ENCODE measurements around the gene ZNF534. TPM values are rescaled to one million over a fixed set of nuclear protein-coding genes. Genes with fewer than 3 reads are reported as not detected.
"Not testable (repeated sequence)": the region's sequence is repeated elsewhere in the genome, so short reads cannot be mapped to it uniquely, and the experiment has no call there.

Gene ZNF534

DNA sequence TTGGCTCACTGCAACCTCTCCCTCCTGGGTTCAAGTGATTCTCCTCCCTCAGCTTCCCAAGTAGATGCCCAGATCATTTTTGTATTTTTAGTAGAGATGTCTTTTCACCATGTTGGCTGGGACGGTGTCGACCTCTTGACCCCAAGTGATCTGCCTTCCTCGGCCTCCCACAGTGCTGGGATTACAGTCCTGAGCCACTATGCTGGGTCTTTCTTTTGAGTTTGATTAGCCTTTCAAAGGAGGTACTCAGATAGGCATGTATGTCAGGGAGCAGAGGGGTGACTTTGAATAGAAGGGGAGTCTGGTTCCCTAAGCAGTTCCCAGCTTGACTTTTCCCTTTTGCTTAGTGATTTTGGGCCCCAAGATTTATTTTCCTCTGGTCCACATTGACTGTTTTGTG lies 71.5 kb downstream of the ZNF534 start:
- not testable (repeated sequence) for H2AFZ ChIP-seq (ENCODE audit: low read depth, low read length); H2BK5ac ChIP-seq (ENCODE audit: low read depth, low read length, poor library complexity, severe bottlenecking); H3K4me1 ChIP-seq (ENCODE audit: control insufficient read depth, insufficient read depth, low read depth, low read length); H3K4ac ChIP-seq (ENCODE audit: low read depth in 1 of 2, low read length in 2 of 2); H3K27me3 ChIP-seq (ENCODE audit: control insufficient read depth in 1 of 2, insufficient read depth in 1 of 2, low read length in 2 of 2); H2BK120ac ChIP-seq (ENCODE audit: low read depth, low read length); DNase-seq; H4K91ac ChIP-seq (ENCODE audit: low read length); H3K18ac ChIP-seq (ENCODE audit: low read depth in 1 of 2, low read length in 2 of 2); H3K9ac ChIP-seq (ENCODE audit: low read length); H2BK12ac ChIP-seq (ENCODE audit: low read length in 2 of 2); H3K79me1 ChIP-seq (replicated peaks; ENCODE audit: low read length, poor library complexity, severe bottlenecking); H3K14ac ChIP-seq (ENCODE audit: low read length in 2 of 2); H4K8ac ChIP-seq (ENCODE audit: low read length); H3K27ac ChIP-seq (ENCODE audit: low read length, poor library complexity, severe bottlenecking); H3K23ac ChIP-seq (ENCODE audit: low read length in 2 of 2); H2BK15ac ChIP-seq (ENCODE audit: low read depth, poor library complexity, severe bottlenecking); H3K4me2 ChIP-seq (ENCODE audit: low read length, poor library complexity, severe bottlenecking); H3K4me3 ChIP-seq (ENCODE audit: insufficient read depth in 1 of 2, low read depth in 1 of 2, low read length in 2 of 2); H2AK5ac ChIP-seq (ENCODE audit: low read length, severe bottlenecking)
- H3K9me3 ChIP-seq (ENCODE audit: control insufficient read depth, low read length): peaks cover 44% of the 10 kb centered on the region
- H3K36me3 ChIP-seq (ENCODE audit: control insufficient read depth in 1 of 2, insufficient read depth in 2 of 2, low read depth in 1 of 2, low read length in 2 of 2): peaks cover 2 to 16% of the 10 kb centered on the region in 2 experiments
- 27% methylated on average over 3 of the region's 3 CpGs for WGBS

DNA sequence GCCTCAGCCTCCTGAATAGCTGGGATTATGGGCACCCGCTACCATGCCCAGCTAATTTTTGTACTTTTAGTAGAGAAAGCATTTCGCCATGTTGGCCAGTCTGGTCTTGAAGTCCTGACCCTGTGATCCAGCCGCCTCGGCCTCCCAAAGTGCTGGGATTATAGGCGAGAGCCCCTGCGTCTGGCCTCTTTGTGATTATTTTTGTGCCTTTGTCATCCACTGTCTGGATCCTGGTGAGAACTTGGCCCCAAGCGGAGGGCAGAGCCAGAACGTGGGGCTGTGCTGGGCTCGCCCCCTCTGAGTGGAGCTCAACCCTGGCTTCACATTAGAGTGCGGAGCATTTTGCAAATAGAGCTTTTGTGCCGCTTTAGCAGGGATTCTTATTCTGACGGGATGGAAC lies 72.0 kb downstream of the ZNF534 start:
- not testable (repeated sequence) for H4K8ac ChIP-seq (ENCODE audit: low read length); H3K9ac ChIP-seq (ENCODE audit: low read length); H3K23ac ChIP-seq (ENCODE audit: low read length in 2 of 2); H3K18ac ChIP-seq (ENCODE audit: low read depth in 1 of 2, low read length in 2 of 2); H2AK5ac ChIP-seq (ENCODE audit: low read length, severe bottlenecking); H2BK5ac ChIP-seq (ENCODE audit: low read depth, low read length, poor library complexity, severe bottlenecking); H4K91ac ChIP-seq (ENCODE audit: low read length); H3K27me3 ChIP-seq (ENCODE audit: control insufficient read depth in 1 of 2, insufficient read depth in 1 of 2, low read length in 2 of 2); H3K4me3 ChIP-seq (ENCODE audit: insufficient read depth in 1 of 2, low read depth in 1 of 2, low read length in 2 of 2); H3K4me1 ChIP-seq (ENCODE audit: control insufficient read depth, insufficient read depth, low read depth, low read length); H3K79me1 ChIP-seq (replicated peaks; ENCODE audit: low read length, poor library complexity, severe bottlenecking); H3K4me2 ChIP-seq (ENCODE audit: low read length, poor library complexity, severe bottlenecking); H2BK15ac ChIP-seq (ENCODE audit: low read depth, poor library complexity, severe bottlenecking); H3K14ac ChIP-seq (ENCODE audit: low read length in 2 of 2); H2BK12ac ChIP-seq (ENCODE audit: low read length in 2 of 2); DNase-seq; H2AFZ ChIP-seq (ENCODE audit: low read depth, low read length); H2BK120ac ChIP-seq (ENCODE audit: low read depth, low read length); H3K4ac ChIP-seq (ENCODE audit: low read depth in 1 of 2, low read length in 2 of 2); H3K27ac ChIP-seq (ENCODE audit: low read length, poor library complexity, severe bottlenecking)
- Histone ChIP-seq H3K9me3 (ENCODE audit: control insufficient read depth, low read length) (peaks cover 46% of the 10 kb centered on the region), H3K36me3 (ENCODE audit: control insufficient read depth in 1 of 2, insufficient read depth in 2 of 2, low read depth in 1 of 2, low read length in 2 of 2) (peaks cover under 1 to 21% of the 10 kb centered on the region in 2 experiments)
- 78% methylated on average over 12 of the region's 12 CpGs for WGBS

Small RNAs within 50 kb of the gene (small RNA-seq; reads per million reads assigned to genes)
- not detected for gene AC010332.1 (ENCODE audit: low read depth)
